Measurements from ENCODE around the gene CARNS1.

DNA sequence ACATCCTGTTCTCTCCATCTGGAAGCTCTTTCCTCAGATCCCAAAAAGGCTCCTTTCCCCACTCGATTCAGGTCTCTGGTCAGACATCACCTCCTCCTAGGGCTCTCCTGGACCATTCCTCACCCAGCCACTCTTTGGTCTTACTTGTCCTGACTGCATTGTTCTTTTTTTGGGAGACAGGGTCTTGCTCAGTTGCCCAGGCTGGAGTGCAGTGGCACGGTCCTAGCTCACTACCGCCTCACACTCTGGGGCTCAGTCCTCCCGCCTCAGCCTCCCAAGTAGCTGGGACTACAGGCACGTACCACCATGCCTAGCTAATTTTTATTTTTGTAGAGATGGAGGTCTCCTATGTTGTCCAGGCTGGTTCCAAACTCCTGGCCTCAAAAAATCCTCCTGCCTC, 30.0 kb downstream of the CARNS1 start:
- TF ChIP-seq, protein P1, sequence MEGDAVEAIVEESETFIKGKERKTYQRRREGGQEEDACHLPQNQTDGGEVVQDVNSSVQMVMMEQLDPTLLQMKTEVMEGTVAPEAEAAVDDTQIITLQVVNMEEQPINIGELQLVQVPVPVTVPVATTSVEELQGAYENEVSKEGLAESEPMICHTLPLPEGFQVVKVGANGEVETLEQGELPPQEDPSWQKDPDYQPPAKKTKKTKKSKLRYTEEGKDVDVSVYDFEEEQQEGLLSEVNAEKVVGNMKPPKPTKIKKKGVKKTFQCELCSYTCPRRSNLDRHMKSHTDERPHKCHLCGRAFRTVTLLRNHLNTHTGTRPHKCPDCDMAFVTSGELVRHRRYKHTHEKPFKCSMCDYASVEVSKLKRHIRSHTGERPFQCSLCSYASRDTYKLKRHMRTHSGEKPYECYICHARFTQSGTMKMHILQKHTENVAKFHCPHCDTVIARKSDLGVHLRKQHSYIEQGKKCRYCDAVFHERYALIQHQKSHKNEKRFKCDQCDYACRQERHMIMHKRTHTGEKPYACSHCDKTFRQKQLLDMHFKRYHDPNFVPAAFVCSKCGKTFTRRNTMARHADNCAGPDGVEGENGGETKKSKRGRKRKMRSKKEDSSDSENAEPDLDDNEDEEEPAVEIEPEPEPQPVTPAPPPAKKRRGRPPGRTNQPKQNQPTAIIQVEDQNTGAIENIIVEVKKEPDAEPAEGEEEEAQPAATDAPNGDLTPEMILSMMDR (conservative IDR thresholded peaks at IDR 0.05; ENCODE audit: low read length) = no peak
- no peak for TF ChIP-seq EZH2phosphoT487 (IDR thresholded peaks at IDR 0.05; ENCODE audit: borderline replicate concordance)

All from Loucy (cell line).